ENCODE results near the gene NSD1. TPM values are rescaled to one million over a fixed set of nuclear protein-coding genes. Genes with fewer than 3 reads are reported as not detected.

NSD1 gene
- total RNA-seq, 1 experiment from 2014 or later: 27.0 TPM

DNA sequence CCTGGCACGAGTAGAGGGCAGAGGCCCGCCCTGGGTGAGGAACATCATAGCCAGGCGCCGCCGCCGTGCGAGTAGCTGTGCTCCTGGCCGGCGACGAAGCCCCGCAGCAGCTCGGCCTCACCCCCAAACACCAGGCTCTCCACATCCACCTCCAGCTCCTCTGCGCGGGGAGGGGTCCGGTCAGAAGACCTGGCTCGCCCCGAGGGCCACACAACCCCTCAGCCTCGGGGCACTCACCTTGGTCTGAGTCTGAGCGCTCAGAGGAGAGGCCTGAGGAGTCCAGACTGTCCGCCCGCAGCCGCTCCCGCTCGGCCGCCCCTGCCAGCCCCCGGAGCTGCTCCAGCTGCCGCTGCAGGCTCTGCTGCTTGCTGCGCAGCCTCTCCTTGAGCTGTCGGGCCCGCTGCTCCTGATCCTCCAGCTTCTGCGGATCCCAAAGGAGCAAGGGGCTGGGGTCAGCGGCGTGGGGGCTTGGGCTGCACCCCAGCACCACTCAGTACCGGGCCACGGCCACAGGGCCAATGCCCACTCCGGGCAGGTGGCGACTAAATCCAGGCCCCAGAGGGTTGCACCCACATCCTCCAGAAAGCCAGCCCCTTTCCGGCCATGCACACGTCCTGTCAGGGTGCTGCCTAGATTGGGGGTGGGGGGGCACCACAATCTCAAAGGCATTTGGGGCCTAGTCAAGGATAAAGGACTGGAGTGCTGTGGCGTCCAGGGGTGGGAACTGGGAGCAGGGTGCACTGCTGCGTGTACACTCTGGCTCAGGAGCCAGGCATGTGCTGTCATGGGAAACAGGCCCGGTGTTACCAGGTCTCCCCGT, 174.2 kb downstream of the NSD1 start:
- DNase-seq (ENCODE audit: low read depth): no peak

DNA sequence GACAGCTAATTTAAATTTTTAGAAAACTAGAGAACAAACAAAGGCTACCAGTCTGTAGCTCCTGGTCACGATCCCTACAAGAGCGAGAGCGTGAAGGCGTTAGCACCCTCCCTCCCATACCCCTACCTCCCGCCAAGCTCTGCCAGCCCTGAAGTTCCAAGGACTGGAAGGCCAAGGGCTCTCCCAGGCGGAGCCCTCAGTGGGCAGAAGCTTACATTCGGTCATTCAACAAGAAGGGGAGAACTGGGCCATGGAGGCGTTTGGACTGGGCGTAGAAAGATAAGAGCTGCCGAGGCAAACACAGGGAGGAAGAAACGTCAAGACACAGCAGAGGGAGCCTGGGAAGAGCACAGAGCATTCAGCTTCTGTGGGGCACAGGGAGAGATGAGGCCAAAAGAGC, 175.2 kb downstream of the NSD1 start:
- no peak for DNase-seq (ENCODE audit: low read depth)

- peak; percentile 93 for DNase-seq (ENCODE audit: low read depth)
Observed at GRCh38 chr5:177309351-177310191, 176.0 kb downstream of the NSD1 start.

DNA sequence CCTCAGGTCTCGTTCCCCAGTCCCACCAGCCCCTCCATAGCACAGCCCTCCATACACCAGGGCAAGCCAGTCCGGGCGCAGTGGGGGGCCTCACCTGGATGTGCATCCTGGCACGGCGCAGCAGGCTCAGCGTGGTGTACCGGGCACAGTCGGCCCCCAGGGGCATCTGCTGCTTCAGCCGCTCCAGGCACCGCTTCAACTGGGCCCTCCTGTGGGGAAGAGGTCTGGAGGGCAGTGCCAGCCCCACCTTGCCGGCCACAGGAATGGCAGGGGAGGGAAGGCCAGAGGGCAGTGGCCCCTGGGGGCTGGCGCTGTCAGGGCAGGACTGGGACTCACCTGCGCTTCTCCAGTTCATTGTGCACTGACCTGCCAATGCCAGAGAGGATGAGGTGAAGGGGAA, 176.8 kb downstream of the NSD1 start:
- no peak for DNase-seq (ENCODE audit: low read depth)

DNA sequence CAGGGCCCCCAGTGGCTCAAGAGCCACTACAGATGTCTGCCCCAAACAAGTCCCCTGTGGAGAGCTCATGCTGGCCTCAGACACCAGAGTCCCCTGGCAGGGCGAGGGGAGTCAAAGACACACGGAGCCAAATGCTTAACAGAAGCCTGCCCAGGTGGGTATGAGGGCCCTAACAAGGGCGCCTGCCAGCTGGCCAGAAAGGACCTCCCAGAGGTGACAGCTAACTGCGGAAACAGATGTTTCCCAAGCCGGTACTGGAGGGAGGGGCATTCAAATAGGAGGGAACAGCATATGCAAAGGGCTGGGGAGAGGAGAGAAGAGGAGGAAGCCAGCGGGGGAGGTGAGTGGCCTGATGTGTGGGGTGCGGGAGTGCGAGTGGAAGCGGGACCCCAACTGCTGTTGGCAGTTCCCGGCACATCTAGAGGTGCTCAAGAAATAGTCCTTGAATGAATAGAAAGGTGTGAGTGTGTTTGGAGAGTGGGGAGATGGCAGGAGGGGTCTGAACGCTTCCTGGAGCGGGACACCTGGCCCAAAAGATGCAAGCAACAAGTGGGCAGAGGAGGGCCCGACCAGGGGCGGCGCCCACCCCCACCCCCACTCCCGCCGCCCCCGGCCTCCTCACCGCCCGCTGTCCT, 177.3 kb downstream of the NSD1 start:
- DNase-seq (ENCODE audit: low read depth): no peak

- no peak for DNase-seq (ENCODE audit: low read depth)
Observed at GRCh38 chr5:177311392-177311722, 177.8 kb downstream of the NSD1 start.

- peak; percentile 95 for DNase-seq (ENCODE audit: low read depth)
Observed at GRCh38 chr5:177311723-177312648, 178.4 kb downstream of the NSD1 start, which contains the start of gene MXD3. MXD3 (minus strand) TSS chr5:177311898; CDS start chr5:177311830, 68 bp downstream.

- DNase-seq (ENCODE audit: low read depth): peak; percentile 53
Observed at GRCh38 chr5:177312649-177313181, 179.1 kb downstream of the NSD1 start.

DNA sequence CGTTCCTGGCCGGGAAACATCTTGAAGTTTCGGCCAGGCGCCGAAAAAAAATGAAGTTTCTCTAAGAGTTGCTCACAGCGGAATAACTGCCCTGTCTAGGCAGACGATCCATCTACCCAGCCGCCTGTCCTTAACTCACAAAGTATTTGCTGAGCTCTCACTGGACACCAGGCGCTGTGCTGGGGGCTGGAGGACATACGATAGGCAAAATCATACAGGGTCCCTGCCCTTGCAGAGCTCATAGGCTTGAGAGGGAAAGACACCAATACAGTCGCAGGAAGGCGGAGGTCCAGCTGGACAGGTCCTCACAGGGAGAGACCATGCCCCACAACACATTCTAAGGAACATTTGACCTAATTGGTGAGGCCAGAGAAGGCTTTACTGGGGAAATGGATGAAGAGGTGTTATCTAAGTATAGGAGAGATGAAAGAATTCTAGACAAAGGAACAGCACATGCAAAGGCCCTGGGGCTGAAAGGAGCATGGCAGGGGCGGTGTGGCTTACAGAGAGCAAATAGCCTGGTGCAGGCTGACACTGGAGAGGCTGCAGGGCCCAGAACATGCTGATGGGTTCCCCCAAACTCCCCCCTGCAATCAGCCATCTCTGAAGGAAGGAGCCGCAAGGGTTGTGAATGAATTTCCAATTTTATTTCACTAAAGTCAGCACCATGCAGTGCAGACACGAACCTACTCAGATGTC, 180.1 kb downstream of the NSD1 start:
- no peak for DNase-seq (ENCODE audit: low read depth)

- DNase-seq (ENCODE audit: low read depth): no peak
Observed at GRCh38 chr5:177314376-177315342, 181.1 kb downstream of the NSD1 start.

DNA sequence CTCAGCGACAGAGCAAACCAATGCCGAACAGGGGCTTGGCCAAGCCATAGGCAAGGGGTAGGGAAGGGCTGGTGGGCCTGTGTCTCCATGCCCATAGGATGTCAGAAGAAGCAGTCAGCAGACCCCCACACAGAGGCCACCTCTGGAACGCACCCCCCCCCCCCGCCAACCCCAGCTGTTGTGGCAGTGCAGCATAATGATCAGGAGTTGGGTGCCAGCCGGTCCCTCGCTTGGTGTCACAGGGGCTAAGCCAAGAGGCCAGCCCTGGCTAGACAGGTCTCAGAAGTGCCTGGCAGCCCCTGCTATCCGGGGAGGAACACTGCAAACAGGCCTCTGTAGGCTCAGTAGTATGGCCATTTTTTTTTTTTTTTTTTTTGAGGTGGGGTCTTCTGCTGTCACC, 181.8 kb downstream of the NSD1 start:
- DNase-seq (ENCODE audit: low read depth): no peak

- DNase-seq (ENCODE audit: low read depth): no peak
Observed at GRCh38 chr5:177316005-177316404, 182.4 kb downstream of the NSD1 start.

GRCh38 chr5:177317959-177318377, 184.4 kb downstream of the NSD1 start:
- peak; percentile 69 for DNase-seq (ENCODE audit: low read depth)

- DNase-seq (ENCODE audit: low read depth): no peak
Observed at GRCh38 chr5:177319913-177320588, 186.5 kb downstream of the NSD1 start.

- DNase-seq (ENCODE audit: low read depth): no peak
Observed at GRCh38 chr5:177320879-177321278, 187.3 kb downstream of the NSD1 start.

DNA sequence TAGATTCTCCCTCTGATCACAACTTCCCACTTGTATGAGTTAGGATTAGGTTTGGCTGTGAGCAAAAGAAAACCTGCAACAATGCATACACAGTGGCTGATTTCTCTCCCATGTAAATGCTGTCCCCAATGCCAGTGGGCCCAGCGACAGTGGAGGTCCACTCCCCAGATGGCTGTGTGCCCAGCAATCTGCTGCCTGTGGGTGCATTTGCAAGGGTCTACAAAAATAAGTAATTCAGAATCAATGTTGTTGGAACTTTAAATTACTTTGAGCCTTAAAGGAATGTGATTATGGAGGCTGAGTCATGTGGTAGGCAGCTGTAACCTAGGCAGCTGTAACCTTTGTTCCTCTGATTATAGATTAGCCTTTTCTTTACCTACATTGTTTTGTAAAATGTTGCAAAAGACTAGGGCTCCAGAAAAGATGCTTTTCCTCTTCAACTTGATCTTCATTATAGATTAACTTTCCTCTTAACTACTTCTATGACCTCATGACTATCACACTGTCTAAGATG, 192.4 kb downstream of the NSD1 start:
- no peak for DNase-seq (ENCODE audit: low read depth)

- DNase-seq (ENCODE audit: low read depth): peak; percentile 92
Observed at GRCh38 chr5:177327539-177328522, 194.3 kb downstream of the NSD1 start.

Data from LHCN-M2 (cell line).